ENCODE results near the gene PARD3B.

DNA sequence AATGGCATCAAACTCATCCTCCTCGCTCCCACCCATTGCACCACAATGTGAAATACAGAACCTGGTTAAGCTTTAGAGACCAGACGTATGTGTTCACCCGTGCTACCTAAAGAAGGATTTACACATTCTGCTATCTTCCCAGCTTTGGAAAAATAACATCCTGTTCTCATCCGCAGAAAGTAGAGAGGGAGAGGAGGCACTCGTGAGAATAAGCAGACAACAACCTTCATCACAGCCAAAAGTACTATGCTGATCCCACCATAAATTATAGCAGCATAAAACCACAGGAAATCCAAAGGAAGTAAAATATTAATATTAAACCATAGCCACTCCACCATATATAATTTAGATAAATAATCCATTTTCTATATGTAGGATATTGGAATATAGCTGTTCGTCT is 1025.4 kb downstream of the PARD3B start:
- TF ChIP-seq EZH2 (IDR thresholded peaks at IDR 0.05; ENCODE audit: low read depth, unreplicated experiment) (no peak), EZH2phosphoT487 (IDR thresholded peaks at IDR 0.05; ENCODE audit: unreplicated experiment) (no peak), CREB1 (CRISPR knock-in tag; IDR thresholded peaks at IDR 0.05; ENCODE audit: low read depth) (no peak), JUNB (IDR thresholded peaks at IDR 0.05; ENCODE audit: unreplicated experiment) (no peak)
- TF ChIP-seq, protein P1, sequence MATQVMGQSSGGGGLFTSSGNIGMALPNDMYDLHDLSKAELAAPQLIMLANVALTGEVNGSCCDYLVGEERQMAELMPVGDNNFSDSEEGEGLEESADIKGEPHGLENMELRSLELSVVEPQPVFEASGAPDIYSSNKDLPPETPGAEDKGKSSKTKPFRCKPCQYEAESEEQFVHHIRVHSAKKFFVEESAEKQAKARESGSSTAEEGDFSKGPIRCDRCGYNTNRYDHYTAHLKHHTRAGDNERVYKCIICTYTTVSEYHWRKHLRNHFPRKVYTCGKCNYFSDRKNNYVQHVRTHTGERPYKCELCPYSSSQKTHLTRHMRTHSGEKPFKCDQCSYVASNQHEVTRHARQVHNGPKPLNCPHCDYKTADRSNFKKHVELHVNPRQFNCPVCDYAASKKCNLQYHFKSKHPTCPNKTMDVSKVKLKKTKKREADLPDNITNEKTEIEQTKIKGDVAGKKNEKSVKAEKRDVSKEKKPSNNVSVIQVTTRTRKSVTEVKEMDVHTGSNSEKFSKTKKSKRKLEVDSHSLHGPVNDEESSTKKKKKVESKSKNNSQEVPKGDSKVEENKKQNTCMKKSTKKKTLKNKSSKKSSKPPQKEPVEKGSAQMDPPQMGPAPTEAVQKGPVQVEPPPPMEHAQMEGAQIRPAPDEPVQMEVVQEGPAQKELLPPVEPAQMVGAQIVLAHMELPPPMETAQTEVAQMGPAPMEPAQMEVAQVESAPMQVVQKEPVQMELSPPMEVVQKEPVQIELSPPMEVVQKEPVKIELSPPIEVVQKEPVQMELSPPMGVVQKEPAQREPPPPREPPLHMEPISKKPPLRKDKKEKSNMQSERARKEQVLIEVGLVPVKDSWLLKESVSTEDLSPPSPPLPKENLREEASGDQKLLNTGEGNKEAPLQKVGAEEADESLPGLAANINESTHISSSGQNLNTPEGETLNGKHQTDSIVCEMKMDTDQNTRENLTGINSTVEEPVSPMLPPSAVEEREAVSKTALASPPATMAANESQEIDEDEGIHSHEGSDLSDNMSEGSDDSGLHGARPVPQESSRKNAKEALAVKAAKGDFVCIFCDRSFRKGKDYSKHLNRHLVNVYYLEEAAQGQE (IDR thresholded peaks at IDR 0.05; ENCODE audit: unreplicated experiment): no peak
- TF ChIP-seq, protein P2, sequence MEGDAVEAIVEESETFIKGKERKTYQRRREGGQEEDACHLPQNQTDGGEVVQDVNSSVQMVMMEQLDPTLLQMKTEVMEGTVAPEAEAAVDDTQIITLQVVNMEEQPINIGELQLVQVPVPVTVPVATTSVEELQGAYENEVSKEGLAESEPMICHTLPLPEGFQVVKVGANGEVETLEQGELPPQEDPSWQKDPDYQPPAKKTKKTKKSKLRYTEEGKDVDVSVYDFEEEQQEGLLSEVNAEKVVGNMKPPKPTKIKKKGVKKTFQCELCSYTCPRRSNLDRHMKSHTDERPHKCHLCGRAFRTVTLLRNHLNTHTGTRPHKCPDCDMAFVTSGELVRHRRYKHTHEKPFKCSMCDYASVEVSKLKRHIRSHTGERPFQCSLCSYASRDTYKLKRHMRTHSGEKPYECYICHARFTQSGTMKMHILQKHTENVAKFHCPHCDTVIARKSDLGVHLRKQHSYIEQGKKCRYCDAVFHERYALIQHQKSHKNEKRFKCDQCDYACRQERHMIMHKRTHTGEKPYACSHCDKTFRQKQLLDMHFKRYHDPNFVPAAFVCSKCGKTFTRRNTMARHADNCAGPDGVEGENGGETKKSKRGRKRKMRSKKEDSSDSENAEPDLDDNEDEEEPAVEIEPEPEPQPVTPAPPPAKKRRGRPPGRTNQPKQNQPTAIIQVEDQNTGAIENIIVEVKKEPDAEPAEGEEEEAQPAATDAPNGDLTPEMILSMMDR (conservative IDR thresholded peaks at IDR 0.05; ENCODE audit: low read depth in 2 of 2): no peak
